ENCODE data around the gene ZNF469.
"Not testable (repeated sequence)": the region's sequence is repeated elsewhere in the genome, so short reads cannot be mapped to it uniquely, and the experiment has no call there.

The ZNF469 gene

DNA sequence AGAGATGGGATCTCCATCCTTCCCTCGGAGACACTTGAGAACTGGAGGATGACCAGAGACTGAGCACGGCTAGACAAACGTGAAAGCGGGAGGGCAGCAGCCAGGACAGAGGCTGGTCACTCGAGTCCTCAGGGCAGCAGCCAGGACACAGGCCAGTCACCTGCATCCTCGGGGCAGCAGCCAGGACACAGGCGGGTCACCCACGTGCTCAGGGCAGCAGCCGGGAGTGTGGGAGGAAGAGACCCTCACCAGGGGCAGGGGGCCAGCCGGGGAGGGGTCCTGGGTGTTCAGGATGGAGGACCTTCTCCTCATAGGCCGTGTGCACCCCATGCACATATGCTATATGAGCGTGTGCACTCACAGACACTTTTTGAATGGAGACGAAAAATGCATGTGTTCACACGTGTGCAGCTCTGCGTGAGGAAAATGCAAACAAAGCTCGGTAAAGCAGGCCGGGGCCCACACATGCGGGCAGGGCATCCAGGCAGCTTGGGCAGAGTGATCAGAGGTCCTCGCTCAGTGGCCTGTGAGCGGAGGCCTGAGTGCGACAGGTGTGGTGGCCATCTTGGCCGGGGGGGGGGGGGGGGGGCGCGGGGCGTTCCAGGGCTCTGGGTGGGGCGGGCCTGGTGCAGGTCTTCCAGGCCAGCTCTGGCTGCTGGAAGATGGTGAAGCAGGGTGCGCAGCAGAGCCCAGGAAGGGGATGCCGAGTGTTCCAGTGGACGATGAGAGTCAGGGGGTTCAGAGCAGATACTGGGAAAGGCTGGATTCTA, 26.7 kb downstream of the ZNF469 start:
- ChIA-PET CTCF (no interaction called here), POLR2A (no interaction called here)
- TF ChIP-seq, protein P1, sequence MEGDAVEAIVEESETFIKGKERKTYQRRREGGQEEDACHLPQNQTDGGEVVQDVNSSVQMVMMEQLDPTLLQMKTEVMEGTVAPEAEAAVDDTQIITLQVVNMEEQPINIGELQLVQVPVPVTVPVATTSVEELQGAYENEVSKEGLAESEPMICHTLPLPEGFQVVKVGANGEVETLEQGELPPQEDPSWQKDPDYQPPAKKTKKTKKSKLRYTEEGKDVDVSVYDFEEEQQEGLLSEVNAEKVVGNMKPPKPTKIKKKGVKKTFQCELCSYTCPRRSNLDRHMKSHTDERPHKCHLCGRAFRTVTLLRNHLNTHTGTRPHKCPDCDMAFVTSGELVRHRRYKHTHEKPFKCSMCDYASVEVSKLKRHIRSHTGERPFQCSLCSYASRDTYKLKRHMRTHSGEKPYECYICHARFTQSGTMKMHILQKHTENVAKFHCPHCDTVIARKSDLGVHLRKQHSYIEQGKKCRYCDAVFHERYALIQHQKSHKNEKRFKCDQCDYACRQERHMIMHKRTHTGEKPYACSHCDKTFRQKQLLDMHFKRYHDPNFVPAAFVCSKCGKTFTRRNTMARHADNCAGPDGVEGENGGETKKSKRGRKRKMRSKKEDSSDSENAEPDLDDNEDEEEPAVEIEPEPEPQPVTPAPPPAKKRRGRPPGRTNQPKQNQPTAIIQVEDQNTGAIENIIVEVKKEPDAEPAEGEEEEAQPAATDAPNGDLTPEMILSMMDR (IDR thresholded peaks at IDR 0.05; ENCODE audit: insufficient read depth, low read length, missing control alignments) = no peak
- H3K4me3 ChIP-seq (ENCODE audit: low read depth, low read length) = no peak overlapping the region
- no peak for DNase-seq (ENCODE audit: low read depth, low spot score)

DNA sequence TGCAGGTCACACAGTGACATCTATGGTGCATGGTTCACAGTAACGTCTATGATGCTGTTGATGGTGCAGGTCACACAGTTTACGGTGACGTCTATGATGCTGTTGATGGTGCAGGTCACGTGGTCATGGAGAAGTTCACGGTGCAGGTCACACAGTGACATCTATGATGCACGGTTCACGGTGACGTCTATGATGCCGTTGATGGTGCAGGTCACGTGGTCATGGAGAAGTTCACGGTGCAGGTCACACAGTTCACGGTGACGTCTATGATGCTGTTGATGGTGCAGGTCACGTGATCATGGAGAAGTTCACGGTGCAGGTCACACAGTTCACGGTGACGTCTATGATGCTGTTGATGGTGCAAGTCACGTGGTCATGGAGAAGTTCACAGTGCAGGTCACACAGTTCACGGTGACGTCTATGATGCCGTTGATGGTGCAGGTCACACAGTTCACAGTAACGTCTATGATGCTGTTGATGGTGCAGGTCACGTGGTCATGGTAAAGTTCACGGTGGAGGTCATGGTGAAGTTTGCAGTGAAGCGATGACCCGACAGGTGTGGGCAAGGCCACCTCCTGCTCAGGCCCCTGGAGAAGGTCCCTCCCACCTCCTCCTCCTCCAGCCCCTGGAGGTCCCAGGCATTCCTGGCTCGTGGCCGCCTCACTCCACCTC, 27.7 kb downstream of the ZNF469 start:
- H3K4me3 ChIP-seq (ENCODE audit: low read depth, low read length); DNase-seq (ENCODE audit: low read depth, low spot score); POLR2A ChIA-PET: not testable (repeated sequence)
- CTCF ChIA-PET = interaction anchor here (0.7 kb wide), 1 partner anchor 25 kb away, joined by 3 read pairs; no protein-coding TSS in a partner anchor

DNA sequence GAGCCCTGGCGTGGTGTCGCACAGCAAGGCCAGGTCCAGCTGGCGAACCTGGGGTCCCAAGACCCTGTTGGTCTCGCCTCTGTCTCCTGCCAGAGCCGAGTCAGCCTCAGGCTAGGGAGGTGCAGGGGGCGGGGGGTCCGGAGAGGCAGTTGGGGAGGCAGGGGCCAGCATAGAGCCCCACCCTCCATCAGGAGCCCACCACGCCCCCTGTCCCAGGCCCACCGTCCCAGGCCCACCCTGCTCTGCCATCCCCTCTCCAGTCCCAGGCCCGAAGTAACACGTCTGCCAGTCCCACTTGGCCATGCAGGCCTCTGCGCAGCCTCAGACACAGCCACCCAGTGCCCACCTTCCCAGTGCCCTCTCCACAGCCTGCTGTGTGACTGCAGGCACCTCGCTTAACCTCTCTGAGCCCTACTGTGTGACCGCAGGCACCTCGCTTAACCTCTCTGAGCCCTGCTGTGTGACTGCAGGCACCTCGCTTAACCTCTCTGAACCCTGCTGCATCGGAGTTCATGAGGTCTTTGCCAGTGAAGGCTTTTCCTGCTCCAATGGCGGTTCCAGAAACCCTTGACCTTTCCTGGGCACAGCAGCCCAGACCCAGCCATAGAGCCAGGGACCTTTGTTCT, 29.3 kb downstream of the ZNF469 start:
- H3K4me3 ChIP-seq (ENCODE audit: low read depth, low read length) = no peak overlapping the region
- TF ChIP-seq, protein P1 (IDR thresholded peaks at IDR 0.05; ENCODE audit: insufficient read depth, low read length, missing control alignments) = no peak
- DNase-seq (ENCODE audit: low read depth, low spot score) = no peak
- POLR2A ChIA-PET = no interaction called here
- CTCF ChIA-PET = no interaction called here

DNA sequence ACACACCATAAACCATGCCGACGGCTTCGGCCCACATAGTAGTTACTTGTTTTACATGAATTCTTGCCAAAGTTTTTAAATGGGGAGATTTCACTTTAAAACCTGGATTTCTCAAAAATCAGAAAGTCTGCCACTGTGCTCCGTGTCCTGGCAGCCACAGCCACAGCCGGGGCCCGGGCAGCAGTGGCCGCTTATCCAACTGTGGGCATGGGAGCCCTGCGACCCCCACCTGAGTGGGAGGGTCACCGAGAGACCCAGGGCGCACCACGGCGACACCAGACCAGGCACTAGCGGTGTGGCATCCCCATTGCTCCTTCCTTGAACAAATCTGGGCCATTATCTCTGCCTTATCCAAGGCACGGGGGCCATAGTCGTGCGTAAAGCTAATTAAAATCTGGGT, 30.0 kb downstream of the ZNF469 start:
- no peak for DNase-seq (ENCODE audit: low read depth, low spot score)
- ChIA-PET POLR2A (no interaction called here), CTCF (no interaction called here)
- no peak overlapping the region for H3K4me3 ChIP-seq (ENCODE audit: low read depth, low read length)
- TF ChIP-seq, protein P1 (IDR thresholded peaks at IDR 0.05; ENCODE audit: insufficient read depth, low read length, missing control alignments) = no peak

DNA sequence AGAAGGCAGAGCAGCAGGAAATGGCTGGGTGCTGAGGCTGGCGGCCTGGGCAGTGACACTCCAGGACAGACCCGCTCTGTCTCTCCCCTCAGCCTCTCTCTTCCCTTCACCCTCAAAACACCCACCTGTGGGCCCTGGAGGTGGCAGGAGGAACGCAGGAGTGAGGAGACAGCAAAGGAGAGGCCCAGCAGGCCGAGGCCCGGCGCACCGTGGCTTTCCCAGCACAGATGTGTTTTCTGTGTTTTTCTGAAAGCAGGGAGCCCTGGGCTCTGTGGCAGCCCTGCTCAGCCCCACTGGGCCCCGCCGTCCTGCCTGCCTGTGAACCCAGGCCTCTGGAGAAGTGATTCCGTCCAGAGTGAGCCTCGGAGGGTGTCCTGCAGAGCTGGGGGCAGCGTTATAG, 30.5 kb downstream of the ZNF469 start:
- ChIA-PET CTCF (no interaction called here), POLR2A (no interaction called here)
- TF ChIP-seq, protein P1 (IDR thresholded peaks at IDR 0.05; ENCODE audit: insufficient read depth, low read length, missing control alignments) = no peak
- DNase-seq (ENCODE audit: low read depth, low spot score) = no peak
- no peak overlapping the region for H3K4me3 ChIP-seq (ENCODE audit: low read depth, low read length)

DNA sequence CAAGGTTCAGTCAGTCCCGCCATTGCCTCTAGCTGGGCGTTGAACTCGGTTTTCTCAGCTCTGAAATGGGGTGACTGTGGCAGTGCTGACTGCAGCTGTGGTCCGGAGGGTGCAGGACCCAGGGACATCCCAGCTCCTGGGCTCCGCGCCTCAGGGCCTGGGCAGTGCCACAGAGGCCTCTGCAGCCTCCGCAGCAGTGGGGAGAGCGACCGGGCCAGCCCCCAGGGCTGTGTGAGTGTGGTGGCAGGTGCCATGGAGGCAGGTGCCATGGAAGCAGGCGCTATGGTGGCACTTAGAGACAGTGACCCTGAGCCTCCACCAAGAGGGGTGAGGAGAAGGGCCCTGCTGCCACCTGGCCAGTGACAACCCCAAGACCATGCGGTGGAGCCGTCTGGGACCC, 30.9 kb downstream of the ZNF469 start:
- ChIA-PET CTCF (no interaction called here), POLR2A (no interaction called here)
- TF ChIP-seq, protein P1 (IDR thresholded peaks at IDR 0.05; ENCODE audit: insufficient read depth, low read length, missing control alignments) = no peak
- H3K4me3 ChIP-seq (ENCODE audit: low read depth, low read length) = no peak overlapping the region
- no peak for DNase-seq (ENCODE audit: low read depth, low spot score)
